GM12878 (cell line): ENCODE results near the gene SNAI1.

Source experiments
- CHD4 ChIP-seq: fragments of 200-600 bp; sonication (generic); IDR thresholded peaks from 2 replicates; pipeline ENCODE4 v1.6.1; 2016; ENCODE audit warnings: mild to moderate bottlenecking
- CTCF ChIP-seq, 3 experiments: IDR thresholded peaks in 2 of 3; conservative IDR thresholded peaks in 1 of 3; 2 replicates each; pipeline ENCODE4 v1.5.1; 2011; ENCODE audit warnings: low read depth in 3 of 3, low read length in 3 of 3, mild to moderate bottlenecking in 3 of 3, control low read depth in 2 of 3, moderate library complexity in 2 of 3, inconsistent platforms in 1 of 3, mixed read lengths in 1 of 3; ENCODE audit not compliant: control insufficient read depth in 2 of 3, insufficient read depth in 1 of 3; ENCODE audit errors: extremely low read depth in 1 of 3
- HSF1 ChIP-seq: fragments of 150-350 bp; IDR thresholded peaks from 2 replicates; pipeline ENCODE4 v1.6.1; 2014; ENCODE audit warnings: mild to moderate bottlenecking, low read depth, low read length
- NFYB ChIP-seq: IDR thresholded peaks from 2 replicates; pipeline ENCODE4 v1.6.1; 2011; ENCODE audit warnings: low read depth, mild to moderate bottlenecking, low read length, improper control_type of control experiment, moderate library complexity; ENCODE audit not compliant: insufficient read depth
- SIX5 ChIP-seq: IDR thresholded peaks from 2 replicates; pipeline ENCODE4 v1.6.1; 2011; ENCODE audit warnings: mild to moderate bottlenecking, low read depth, low read length, moderate library complexity; ENCODE audit not compliant: severe bottlenecking

GRCh38 chr20:50017160-50017559 lies 34.4 kb downstream of the SNAI1 start:
- 0 out of 2 replicates have a peak, but pooled peaks have one; percentile 25 for TF ChIP-seq NFYB
- TF ChIP-seq SIX5: no peak
- no peak for TF ChIP-seq HSF1
- TF ChIP-seq CTCF (IDR thresholded peaks at IDR 0.05 in 2 of 3, conservative IDR thresholded peaks at IDR 0.05 in 1 of 3; ENCODE audit: control insufficient read depth in 2 of 3, extremely low read depth in 1 of 3, insufficient read depth in 1 of 3, low read depth in 3 of 3, low read length in 3 of 3): no peak
- TF ChIP-seq CHD4: no peak
